Liver (tissue), 9 donors: ENCODE results near the gene ALG12. TPM values are rescaled to one million over a fixed set of nuclear protein-coding genes. Genes with fewer than 3 reads are reported as not detected.

Source experiments
- DNase-seq: peaks from one replicate; pipeline ENCODE4 v3.0.0-alpha.2; 2017; ENCODE audit warnings: low spot score
- H3K27ac ChIP-seq, 2 donors: one replicate each; pipeline ENCODE4 v1.7.0; 2013; ENCODE audit warnings: inconsistent platforms in 2 of 2, low read length in 2 of 2, control low read depth in 1 of 2, low read depth in 1 of 2, mild to moderate bottlenecking in 1 of 2
- H3K27me3 ChIP-seq, 4 donors: one replicate each; pipeline versions ENCODE4 v1.6.1 to v1.7.0; 2013; ENCODE audit warnings: low read length in 3 of 4, inconsistent platforms in 1 of 4, mild to moderate bottlenecking in 1 of 4, moderate library complexity in 1 of 4; ENCODE audit not compliant: control insufficient read depth in 4 of 4, insufficient read depth in 4 of 4
- H3K36me3 ChIP-seq, 4 donors: one replicate each; pipeline versions ENCODE4 v1.6.1 to v1.7.0; 2013; ENCODE audit warnings: low read length in 3 of 4, mild to moderate bottlenecking in 3 of 4, low read depth in 1 of 4, moderate library complexity in 1 of 4; ENCODE audit not compliant: control insufficient read depth in 4 of 4, insufficient read depth in 3 of 4
- H3K4me1 ChIP-seq, 4 donors: one replicate each; pipeline versions ENCODE4 v1.6.1 to v1.7.0; 2013; ENCODE audit warnings: low read length in 3 of 4, mild to moderate bottlenecking in 3 of 4, moderate library complexity in 1 of 4; ENCODE audit not compliant: control insufficient read depth in 4 of 4, insufficient read depth in 4 of 4
- H3K4me3 ChIP-seq, 3 donors: one replicate each; pipeline versions ENCODE4 v1.6.1 to v1.7.0; 2013; ENCODE audit warnings: low read length in 3 of 3, control low read depth in 1 of 3, low read depth in 1 of 3, mild to moderate bottlenecking in 1 of 3
- H3K9ac ChIP-seq, 2 donors: one replicate each; pipeline ENCODE4 v1.7.0; 2013; ENCODE audit warnings: low read length in 2 of 2, mild to moderate bottlenecking in 2 of 2, moderate library complexity in 2 of 2, control low read depth in 1 of 2, low read depth in 1 of 2
- H3K9me3 ChIP-seq, 4 donors: one replicate each; pipeline versions ENCODE4 v1.6.1 to v1.7.0; 2013; ENCODE audit warnings: low read length in 3 of 4; ENCODE audit not compliant: control insufficient read depth in 4 of 4
- CTCF ChIP-seq: fragments of 150-350 bp; IDR thresholded peaks from 2 replicates; pipeline ENCODE4 v1.5.1; 2017; ENCODE audit warnings: improper control_type of control experiment, low read depth, low read length; ENCODE audit not compliant: missing input control
- EGR1 ChIP-seq, 2 donors: IDR thresholded peaks; 2 replicates each; pipeline ENCODE4 v1.6.1; 2016 to 2018; ENCODE audit warnings: antibody characterized with exemption in 2 of 2, low read depth in 2 of 2
- FOXA1 ChIP-seq: IDR thresholded peaks from 2 replicates; pipeline ENCODE4 v1.6.1; 2016; ENCODE audit warnings: antibody characterized with exemption
- FOXA2 ChIP-seq: IDR thresholded peaks from 2 replicates; pipeline ENCODE4 v1.6.1; 2016; ENCODE audit warnings: antibody characterized with exemption
- GABPA ChIP-seq, 2 donors: IDR thresholded peaks in 1 of 2; conservative IDR thresholded peaks in 1 of 2; 2 replicates each; pipeline ENCODE4 v1.6.1; 2016; ENCODE audit warnings: antibody characterized with exemption in 2 of 2, mild to moderate bottlenecking in 1 of 2, moderate library complexity in 1 of 2
- HNF4A ChIP-seq, 2 donors: conservative IDR thresholded peaks; 2 replicates each; pipeline ENCODE4 v1.6.1; 2016; ENCODE audit warnings: antibody characterized with exemption in 2 of 2, mild to moderate bottlenecking in 2 of 2
- HNF4G ChIP-seq: IDR thresholded peaks from 2 replicates; pipeline ENCODE4 v1.6.1; 2016; ENCODE audit warnings: antibody characterized with exemption
- JUND ChIP-seq, 2 donors: IDR thresholded peaks; 2 replicates each; pipeline ENCODE4 v1.6.1; 2016; ENCODE audit warnings: antibody characterized with exemption in 2 of 2
- MAX ChIP-seq: IDR thresholded peaks from 2 replicates; pipeline ENCODE4 v1.6.1; 2016; ENCODE audit warnings: antibody characterized with exemption
- NR2F2 ChIP-seq: IDR thresholded peaks from 2 replicates; pipeline ENCODE4 v1.6.1; 2016; ENCODE audit warnings: antibody characterized with exemption
- RAD21 ChIP-seq, 2 donors: IDR thresholded peaks; 2 replicates each; pipeline ENCODE4 v1.6.1; 2016; ENCODE audit warnings: antibody characterized with exemption in 2 of 2, mild to moderate bottlenecking in 2 of 2
- REST ChIP-seq: IDR thresholded peaks from 2 replicates; pipeline ENCODE4 v1.6.1; 2016; ENCODE audit warnings: antibody characterized with exemption, mild to moderate bottlenecking
- RXRA ChIP-seq, 2 donors: IDR thresholded peaks; 2 replicates each; pipeline ENCODE4 v1.6.1; 2017 to 2018; ENCODE audit warnings: antibody characterized with exemption in 2 of 2, mild to moderate bottlenecking in 1 of 2
- SP1 ChIP-seq: IDR thresholded peaks from 2 replicates; pipeline ENCODE4 v1.6.1; 2018; ENCODE audit warnings: antibody characterized with exemption, mild to moderate bottlenecking
- TAF1 ChIP-seq: conservative IDR thresholded peaks from 2 replicates; pipeline ENCODE4 v1.6.1; 2016; ENCODE audit warnings: antibody characterized with exemption, mild to moderate bottlenecking
- YY1 ChIP-seq: IDR thresholded peaks from 2 replicates; pipeline ENCODE4 v1.6.1; 2016; ENCODE audit warnings: antibody characterized with exemption, mild to moderate bottlenecking
- WGBS: extraction: QIAGEN DNeasy Blood & Tissue Kit; methylation state at CpG from one replicate; pipeline ENCODE4 v1.1.7; 2013; 5-methylcytosine and 5-hydroxymethylcytosine counted together
- polyA plus RNA-seq, 2 donors: library from polyadenylated mRNA; stranded (reverse) in 1 of 2; unstranded in 1 of 2; fragments of 200-250 nt in 1 of 2; fragments of >200 nt in 1 of 2; fragmentation: Nextera tagmentation in 1 of 2; extraction: Ambion mirVana in 1 of 2; gene quantifications; one replicate each; pipeline versions ENCODE4 v1.2.1 to v1.2.3, GENCODE V29; 2013 to 2015
- total RNA-seq, 2 donors: library from RNA; depleted of rRNA; stranded (reverse); fragments of >200 nt; gene quantifications; one replicate each; pipeline ENCODE4 v1.2.3, GENCODE V29; 2014
- TF ChIP-seq, protein P1 (sequence below): IDR thresholded peaks from 2 replicates; pipeline ENCODE4 v1.6.1; 2016; ENCODE audit warnings: antibody characterized with exemption
- TF ChIP-seq, protein P2 (sequence below): IDR thresholded peaks from 2 replicates; pipeline ENCODE4 v1.6.1; 2016; ENCODE audit warnings: antibody characterized with exemption
- donor health status: healthy.
- donor health status: healthy.
- donor health status: healthy.
- donor health status: healthy.
- donor health status: healthy.

ALG12 gene
- total and polyA plus RNA-seq, 4 donors: 10.4 to 20.2 (median 14.0) TPM

GRCh38 chr22:49877642-49878041 lies 40.6 kb downstream of the ALG12 start:
- Histone ChIP-seq H3K27ac (no peak overlapping the region), H3K27me3 (no peaks in the 10 kb centered on the region), H3K9ac (no peak overlapping the region), H3K4me1 (peaks cover 0 to 3% (median 0%) of the 10 kb centered on the region in 4 donors), H3K36me3 (no peaks in the 10 kb centered on the region), H3K4me3 (no peak overlapping the region), H3K9me3 (peaks cover 0 to 3% (median 0%) of the 10 kb centered on the region in 4 donors)
- TF ChIP-seq, protein P1, sequence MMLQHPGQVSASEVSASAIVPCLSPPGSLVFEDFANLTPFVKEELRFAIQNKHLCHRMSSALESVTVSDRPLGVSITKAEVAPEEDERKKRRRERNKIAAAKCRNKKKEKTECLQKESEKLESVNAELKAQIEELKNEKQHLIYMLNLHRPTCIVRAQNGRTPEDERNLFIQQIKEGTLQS: no peak
- TF ChIP-seq SP1: no peak
- no peak for TF ChIP-seq RAD21 (IDR thresholded peaks at IDR 0.05)
- no peak for TF ChIP-seq HNF4G
- TF ChIP-seq TAF1: no peak
- TF ChIP-seq RXRA (IDR thresholded peaks at IDR 0.05): no peak
- TF ChIP-seq JUND (IDR thresholded peaks at IDR 0.05): no peak
- TF ChIP-seq EGR1 (IDR thresholded peaks at IDR 0.05; ENCODE audit: low read depth in 2 of 2): no peak
- no peak for TF ChIP-seq HNF4A (conservative IDR thresholded peaks at IDR 0.05)
- no peak for DNase-seq
- WGBS: 97% methylated on average over 7 of the region's 7 CpGs

GRCh38 chr22:49873228-49873940 lies 44.9 kb downstream of the ALG12 start:
- Histone ChIP-seq H3K4me1 (peaks cover 0 to 3% (median 0%) of the 10 kb centered on the region in 4 donors), H3K9me3 (peaks cover 0 to 6% (median 0%) of the 10 kb centered on the region in 4 donors), H3K4me3 (no peak overlapping the region), H3K9ac (no peak overlapping the region), H3K36me3 (no peaks in the 10 kb centered on the region), H3K27me3 (no peaks in the 10 kb centered on the region), H3K27ac (no peak overlapping the region)
- DNase-seq: no peak
- 95% methylated on average over 16 of the region's 16 CpGs for WGBS
- TF ChIP-seq GABPA (IDR thresholded peaks at IDR 0.05 in 1 of 2, conservative IDR thresholded peaks at IDR 0.05 in 1 of 2) (no peak), RAD21 (IDR thresholded peaks at IDR 0.05) (no peak), SP1 (no peak), JUND (IDR thresholded peaks at IDR 0.05) (no peak)
- TF ChIP-seq, protein P1: no peak

DNA sequence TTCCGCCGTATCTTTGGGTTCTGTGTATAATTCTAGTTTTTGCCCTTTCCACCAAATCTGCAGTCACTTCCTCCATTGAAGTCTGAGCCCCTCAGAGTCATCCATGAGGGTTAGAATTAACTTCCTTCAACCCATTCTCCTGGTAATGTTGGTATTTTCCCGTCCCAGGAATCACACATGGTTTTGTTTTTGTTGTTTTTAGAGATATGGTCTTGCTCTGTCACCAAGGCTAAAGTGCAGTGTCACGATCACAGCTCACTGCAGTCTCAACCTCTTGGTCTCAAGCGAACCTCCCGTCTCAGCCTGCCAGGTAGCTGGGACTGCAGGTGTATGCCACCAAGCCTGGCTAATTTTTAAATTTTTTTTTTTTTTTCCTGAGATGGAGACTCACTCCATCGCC lies 45.9 kb downstream of the ALG12 start:
- Histone ChIP-seq H3K4me1 (peaks cover 0 to 3% (median 0%) of the 10 kb centered on the region in 4 donors), H3K9me3 (peaks cover 0 to 6% (median 0%) of the 10 kb centered on the region in 4 donors), H3K9ac (no peak overlapping the region), H3K36me3 (no peaks in the 10 kb centered on the region), H3K27me3 (no peaks in the 10 kb centered on the region), H3K4me3 (no peak overlapping the region), H3K27ac (no peak overlapping the region)
- WGBS: 94% methylated on average over 7 of the region's 7 CpGs
- no peak for DNase-seq
- no peak for TF ChIP-seq YY1
- no peak for TF ChIP-seq CTCF
- TF ChIP-seq HNF4A (conservative IDR thresholded peaks at IDR 0.05): no peak
- TF ChIP-seq, protein P2, sequence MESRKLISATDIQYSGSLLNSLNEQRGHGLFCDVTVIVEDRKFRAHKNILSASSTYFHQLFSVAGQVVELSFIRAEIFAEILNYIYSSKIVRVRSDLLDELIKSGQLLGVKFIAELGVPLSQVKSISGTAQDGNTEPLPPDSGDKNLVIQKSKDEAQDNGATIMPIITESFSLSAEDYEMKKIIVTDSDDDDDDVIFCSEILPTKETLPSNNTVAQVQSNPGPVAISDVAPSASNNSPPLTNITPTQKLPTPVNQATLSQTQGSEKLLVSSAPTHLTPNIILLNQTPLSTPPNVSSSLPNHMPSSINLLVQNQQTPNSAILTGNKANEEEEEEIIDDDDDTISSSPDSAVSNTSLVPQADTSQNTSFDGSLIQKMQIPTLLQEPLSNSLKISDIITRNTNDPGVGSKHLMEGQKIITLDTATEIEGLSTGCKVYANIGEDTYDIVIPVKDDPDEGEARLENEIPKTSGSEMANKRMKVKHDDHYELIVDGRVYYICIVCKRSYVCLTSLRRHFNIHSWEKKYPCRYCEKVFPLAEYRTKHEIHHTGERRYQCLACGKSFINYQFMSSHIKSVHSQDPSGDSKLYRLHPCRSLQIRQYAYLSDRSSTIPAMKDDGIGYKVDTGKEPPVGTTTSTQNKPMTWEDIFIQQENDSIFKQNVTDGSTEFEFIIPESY: no peak
- TF ChIP-seq NR2F2: no peak
- TF ChIP-seq REST: no peak
- no peak for TF ChIP-seq MAX
- TF ChIP-seq GABPA (IDR thresholded peaks at IDR 0.05 in 1 of 2, conservative IDR thresholded peaks at IDR 0.05 in 1 of 2): no peak
- TF ChIP-seq FOXA1: no peak
- TF ChIP-seq EGR1 (IDR thresholded peaks at IDR 0.05; ENCODE audit: low read depth in 2 of 2): no peak
- TF ChIP-seq, protein P1: no peak
- TF ChIP-seq FOXA2: no peak
- TF ChIP-seq HNF4G: no peak
- TF ChIP-seq JUND (IDR thresholded peaks at IDR 0.05): no peak
- TF ChIP-seq RAD21 (IDR thresholded peaks at IDR 0.05): no peak
- TF ChIP-seq SP1: no peak
- no peak for TF ChIP-seq RXRA (IDR thresholded peaks at IDR 0.05)
- no peak for TF ChIP-seq TAF1
